ENCODE results near the gene UCP3.
"Not testable (repeated sequence)": the region's sequence is repeated elsewhere in the genome, so short reads cannot be mapped to it uniquely, and the experiment has no call there.

The UCP3 gene

DNA sequence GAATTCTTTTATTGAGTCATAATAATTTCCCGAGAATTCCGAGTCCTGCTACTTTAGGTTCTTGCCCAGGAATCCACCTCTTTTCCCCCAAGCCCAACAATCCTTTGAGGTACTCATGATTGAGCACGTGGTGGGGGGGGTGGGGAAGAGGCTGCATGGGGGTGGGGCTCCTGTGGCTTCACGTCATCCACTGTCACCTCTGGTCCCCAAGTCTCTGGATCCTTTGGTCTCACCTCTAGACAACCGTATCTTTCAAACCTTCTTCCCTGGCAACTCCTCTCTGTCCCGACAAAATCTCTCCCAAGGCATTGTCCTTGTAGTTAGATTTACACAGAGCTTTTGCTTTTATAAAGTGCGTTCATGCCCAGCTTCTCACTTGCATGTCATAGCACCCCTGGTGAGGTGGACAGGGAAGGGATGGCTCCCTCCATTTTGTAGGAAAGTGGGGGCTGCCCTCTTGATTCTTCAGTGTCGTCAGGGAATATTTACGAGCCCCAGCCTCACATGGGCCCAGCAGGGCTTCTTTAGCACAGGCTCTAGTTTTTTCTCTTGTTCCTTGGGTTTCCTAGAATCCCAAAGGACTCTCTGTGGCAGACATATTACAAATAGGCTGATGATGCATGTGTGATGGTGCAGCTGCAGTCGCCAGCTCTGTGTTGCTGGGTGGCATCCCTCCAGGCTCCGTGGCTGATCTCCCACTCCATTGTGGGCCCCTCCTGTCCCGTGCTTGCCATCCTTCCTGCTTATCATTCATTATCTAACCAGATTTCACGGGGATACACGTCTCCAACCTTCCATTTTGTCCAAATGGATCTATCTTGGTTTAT lies 8.4 kb downstream of the UCP3 start:
- DNase-seq (ENCODE audit: low spot score) = no peak

DNA sequence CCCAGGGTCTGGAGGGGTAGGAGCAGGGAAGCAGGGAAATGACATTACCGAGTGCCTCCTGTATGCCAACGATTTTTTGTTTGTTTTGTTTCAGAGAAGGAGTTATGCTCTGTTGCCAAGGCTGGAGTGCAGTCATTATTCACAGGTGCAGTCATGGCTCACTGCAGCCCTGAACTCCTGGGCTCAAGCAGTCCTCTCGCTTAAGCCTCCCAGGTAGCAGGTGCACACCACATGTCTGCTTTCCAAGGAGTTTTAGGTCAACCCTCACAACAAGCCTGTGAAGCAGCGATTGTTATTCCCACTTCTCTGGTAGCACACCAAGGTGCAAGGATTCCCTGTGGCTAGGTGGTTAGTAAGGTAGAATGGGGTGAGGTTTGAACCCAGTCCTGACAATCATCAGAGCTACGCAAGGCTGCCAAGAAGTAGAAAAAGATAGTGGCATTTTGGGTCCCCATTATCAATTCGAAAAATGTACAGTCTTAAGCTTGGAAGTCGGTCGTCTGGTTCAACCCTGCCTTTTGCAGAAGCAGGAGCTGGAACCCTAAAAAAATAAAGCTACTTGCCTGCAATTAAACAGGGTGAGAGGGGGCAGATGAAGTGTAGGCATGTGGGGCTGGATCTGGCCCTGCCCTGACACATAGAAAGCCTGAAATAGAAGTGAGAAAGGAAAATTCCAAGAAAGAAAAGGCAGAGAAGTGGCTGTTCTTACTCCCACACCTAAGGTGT lies 9.1 kb downstream of the UCP3 start:
- no peak for DNase-seq (ENCODE audit: low spot score)

GRCh38 chr11:73998846-73999575 lies 9.9 kb downstream of the UCP3 start:
- DNase-seq (ENCODE audit: low spot score) = no peak

GRCh38 chr11:73997120-73997770 lies 11.6 kb downstream of the UCP3 start:
- DNase-seq (ENCODE audit: low spot score) = no peak

GRCh38 chr11:73996161-73996747 lies 12.6 kb downstream of the UCP3 start:
- DNase-seq (ENCODE audit: low spot score) = no peak

DNA sequence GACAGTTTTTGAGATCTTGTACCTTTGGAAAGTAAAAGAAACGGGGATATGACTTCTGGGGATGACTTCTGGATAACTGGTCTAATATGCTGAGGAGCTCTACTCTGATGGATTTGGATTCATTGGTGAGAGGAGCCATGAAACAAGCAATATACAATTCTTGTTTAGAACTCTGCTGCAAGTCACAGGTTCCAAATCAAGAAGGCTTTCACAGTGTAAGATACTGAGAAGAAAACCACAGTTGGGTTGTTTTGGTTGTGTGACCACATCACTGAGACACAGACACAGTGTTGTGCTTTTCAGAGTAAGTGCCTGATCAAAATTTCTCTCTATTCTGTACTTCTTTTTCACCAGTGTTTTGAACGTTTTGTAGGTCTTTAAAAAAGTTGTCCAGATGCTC lies 13.2 kb downstream of the UCP3 start:
- no peak for DNase-seq (ENCODE audit: low spot score)

DNA sequence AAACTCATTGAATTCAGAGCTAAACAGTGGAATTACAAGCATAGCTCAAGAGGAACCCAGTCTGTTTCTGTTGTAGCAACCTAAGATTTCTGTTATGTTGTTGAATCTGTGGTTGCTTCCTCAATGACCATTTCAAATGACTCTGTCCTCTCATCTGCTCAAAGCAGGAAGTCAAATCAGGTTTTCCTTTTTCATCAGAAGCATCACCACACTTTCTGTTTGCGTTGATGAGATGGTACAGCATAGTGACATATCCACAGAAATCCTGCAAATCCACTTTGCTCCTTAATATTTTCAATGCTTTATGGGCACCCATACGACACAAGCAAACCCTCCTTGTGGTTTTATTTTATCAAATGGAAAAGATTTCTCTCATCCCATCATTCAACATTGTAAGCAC lies 13.6 kb downstream of the UCP3 start:
- DNase-seq (ENCODE audit: low spot score) = no peak

DNA sequence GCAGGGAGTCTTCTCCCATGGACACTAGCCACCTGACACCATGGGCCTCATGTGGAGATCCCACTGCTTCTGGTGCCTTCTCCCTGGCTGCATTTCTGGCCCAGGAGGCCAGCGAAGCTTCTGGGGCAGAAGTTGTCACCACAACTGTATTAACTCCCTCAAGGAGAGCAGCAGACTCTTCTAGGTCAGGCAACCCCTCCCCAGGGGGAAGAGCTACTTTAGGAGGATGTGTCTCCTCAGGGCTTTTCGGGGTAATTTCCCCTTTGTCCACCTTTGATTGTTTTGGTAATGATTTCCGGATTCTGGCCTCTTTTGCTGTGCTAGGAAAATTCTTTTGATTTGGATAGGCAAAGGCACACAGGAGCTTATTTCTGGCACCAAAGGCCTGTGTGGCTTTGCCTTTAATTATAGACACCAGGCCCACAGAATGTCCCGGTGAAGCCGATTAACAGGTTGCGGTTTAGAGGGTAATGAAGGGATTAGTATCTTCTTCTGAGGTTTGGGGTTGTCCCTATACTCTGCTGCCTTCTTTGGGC lies 17.3 kb downstream of the UCP3 start:
- DNase-seq (ENCODE audit: low spot score) = no peak

GRCh38 chr11:73990730-73991129 lies 18.2 kb downstream of the UCP3 start:
- no peak for DNase-seq (ENCODE audit: low spot score)

GRCh38 chr11:73989156-73989555 lies 19.7 kb downstream of the UCP3 start:
- DNase-seq (ENCODE audit: low spot score) = no peak

DNA sequence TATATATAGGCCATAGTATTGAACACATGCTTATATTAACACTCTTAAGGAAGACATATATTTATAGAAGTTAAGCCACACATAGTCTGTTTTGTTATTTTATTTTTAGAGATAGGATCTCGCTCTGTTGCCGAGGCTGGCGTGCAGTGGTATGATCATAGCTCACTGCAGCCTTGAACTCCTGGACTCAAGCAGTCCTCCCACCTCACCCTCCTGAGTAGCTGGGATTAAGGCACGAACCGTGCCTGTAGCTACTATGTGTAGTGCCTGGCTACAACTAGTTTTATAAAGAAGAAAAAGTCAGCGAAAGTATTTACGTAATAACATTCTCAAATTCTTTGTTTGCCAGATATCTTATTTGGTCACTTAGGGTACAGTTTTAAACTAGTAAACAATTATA lies 20.7 kb downstream of the UCP3 start:
- DNase-seq (ENCODE audit: low spot score) = no peak

DNA sequence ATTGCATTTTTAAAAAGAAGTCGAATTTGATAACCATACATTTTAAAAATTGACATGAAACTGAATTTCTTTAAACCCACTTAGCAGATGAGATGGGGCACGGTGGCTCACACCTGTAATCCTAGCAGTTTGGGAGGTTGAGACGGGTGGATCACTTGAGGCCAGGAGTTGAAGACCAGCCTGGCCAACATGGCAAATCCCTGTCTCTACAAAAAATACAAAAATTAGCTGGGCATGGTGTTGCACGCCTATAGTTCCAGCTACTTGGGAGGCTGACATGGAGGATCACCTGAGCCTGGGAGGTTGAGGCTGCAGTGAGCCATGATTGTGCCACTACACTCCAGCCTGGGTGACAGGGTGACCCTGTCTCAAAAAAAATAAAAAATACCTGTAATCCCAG lies 23.2 kb downstream of the UCP3 start:
- not testable (repeated sequence) for DNase-seq (ENCODE audit: low spot score)

DNA sequence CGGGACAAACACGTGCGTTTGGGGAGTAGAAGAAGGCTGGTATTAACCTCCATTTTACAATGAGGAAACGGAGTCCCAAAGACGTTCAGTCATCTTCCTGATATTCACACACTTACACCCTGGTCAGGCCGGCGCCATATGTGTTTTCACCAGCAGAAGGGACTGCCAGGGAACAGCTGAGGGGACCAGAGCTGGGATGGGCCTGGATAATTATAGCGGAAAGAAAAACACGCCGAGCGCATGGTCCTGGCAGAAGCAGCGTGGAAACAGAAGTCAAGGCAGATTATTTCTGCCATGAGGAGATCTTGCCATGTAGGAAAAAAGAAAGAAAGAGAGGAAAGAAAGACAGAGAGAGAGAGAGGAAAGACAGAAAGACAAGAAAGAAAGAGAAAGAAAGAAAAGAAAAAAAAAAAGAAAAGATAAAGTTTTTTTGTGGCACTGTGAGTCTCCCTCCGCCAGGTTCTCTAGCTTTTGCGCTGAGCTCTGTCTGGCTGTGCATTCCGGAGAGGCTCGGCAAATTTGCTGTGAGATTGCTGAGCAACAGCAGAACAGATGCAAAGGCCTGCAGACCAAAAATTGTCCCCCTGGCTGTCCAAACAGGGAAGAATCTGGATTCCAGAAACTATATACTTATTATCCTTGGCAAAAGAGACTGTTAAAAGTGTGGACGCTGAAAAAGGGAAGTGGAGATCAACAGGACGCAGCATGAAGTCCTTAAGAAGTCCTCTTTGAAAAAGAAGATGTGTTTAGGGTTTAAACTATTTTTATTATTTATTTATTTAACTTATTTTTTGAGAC lies 24.9 kb downstream of the UCP3 start:
- DNase-seq (ENCODE audit: low spot score) = no peak

DNA sequence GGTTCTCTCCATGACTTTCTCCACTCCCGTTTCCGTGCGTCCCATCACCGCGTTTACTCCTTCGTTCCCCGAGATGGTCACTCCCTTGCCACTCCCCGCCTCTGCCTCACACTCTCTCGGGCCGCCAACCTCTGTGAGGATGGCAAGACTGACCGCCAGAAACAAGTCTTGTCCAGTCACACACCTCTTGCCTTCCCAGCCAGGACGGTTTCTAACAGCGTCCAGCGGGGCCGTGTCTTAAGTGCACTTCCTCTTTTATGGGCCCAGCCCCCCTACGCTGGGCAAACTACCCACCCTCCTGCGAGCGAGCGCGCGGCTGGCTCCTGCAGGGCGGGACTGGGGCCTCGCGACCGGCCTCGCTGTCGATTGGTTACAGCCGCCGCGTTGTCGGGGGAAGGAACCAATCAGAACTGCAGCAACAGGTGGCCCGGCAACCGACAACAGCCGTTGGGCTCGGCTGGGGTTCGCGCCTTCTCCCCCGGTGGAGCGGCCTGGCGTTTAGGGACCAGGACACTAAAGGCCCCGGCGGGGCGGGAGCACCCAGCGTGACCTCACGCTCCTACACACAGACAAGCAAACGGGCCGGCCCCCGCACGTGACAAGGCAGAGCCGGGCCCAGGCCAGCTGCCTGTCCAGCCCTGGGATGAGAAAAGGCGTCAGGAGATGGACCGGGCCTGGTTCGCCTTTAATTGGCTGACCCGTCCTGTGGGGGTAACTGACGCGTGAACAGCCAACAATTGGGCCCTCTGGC lies 25.7 kb downstream of the UCP3 start:
- DNase-seq (ENCODE audit: low spot score) = peak; percentile 99

- peak; percentile 91 for DNase-seq (ENCODE audit: low spot score)
Observed at GRCh38 chr11:73982595-73982989, 26.3 kb downstream of the UCP3 start, which contains the start of gene UCP2. Gene UCP2, minus strand, starts transcription at chr11:73982843. Its CDS starts 4,465 bp downstream, at chr11:73978378.

DNA sequence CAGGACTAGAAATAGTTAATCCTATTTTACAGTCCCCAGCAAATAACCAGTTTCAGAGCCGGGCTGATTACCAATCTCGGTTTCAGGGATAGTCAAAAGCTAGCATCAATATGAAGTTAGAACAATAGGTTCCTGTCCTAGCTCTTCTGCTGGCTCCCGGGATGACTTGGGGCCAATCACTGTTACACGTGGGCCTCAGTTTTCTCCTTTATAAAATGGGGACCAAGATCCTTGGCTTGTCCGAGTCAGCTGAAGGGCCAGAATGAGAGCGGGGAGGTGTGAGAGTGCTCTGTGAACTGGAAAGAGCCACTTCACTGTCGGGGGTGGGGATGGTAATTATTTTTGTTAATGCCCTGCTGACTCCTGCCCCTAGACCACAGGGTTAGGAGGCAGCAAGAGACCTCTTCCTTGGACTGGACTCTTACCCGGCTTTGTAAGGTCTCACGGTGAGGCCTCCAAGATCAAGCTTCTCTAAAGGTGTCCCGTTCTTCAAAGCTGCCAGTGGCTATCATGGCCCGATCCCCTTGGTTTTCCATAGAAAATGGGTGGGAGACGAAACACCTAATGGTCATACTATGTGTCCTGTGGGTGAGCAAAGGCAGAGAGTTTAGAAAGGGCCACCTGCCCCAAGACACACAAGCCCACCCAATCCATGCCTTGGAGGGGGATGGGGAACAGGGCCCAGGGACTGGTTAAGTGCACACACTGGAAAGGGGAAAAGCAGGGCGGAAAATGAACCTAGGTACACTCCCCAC lies 27.7 kb downstream of the UCP3 start:
- DNase-seq (ENCODE audit: low spot score) = no peak

DNA sequence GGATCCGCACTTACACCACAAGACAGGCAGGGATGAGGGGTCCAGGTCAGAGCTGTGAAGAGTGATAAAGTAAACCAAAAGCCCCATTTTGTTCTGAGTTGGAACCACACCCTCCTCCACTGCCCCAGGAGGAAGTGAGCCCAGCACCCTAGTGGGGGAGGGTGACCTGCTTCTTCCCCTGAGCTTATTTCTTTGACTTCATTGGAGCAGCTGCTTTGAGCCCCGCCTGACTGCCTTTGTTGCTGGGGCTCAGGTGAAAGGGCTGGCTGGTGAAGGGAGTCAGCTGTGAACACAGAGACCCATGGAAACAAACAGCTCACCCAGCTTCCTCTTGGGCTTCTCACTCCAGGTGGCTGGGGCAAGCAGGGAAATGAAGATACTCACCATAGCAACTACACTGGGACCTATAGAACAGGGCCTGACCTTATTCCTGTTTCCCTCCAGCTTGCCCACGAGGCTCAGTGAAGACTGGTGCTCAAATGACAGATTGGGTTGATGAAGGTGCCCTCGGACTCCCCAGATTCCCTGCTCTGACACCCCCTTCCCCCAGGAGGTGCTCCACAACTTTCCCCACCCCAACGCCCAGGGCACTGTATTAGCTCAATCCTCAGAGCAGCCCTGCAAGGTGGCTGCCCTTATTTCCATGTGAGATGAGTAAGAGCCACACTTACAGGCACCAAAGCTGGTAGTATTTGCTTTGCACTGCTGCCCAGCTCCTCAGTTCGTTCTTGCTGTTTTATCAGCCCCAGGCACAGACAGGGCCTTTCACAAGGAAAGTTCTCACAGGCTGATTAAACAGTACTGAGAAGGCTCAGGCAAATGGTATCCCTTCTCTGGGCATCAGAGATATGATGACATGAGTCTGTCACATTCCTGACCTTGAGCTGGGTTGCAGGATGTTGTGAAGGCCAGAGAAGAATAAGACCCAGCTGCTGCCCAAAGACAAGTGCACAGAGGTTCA lies 28.6 kb downstream of the UCP3 start:
- no peak for DNase-seq (ENCODE audit: low spot score)

- no peak for DNase-seq (ENCODE audit: low spot score)
Observed at GRCh38 chr11:73978576-73979086, 30.3 kb downstream of the UCP3 start.

All from iPS-NIHi11 (cell line).